ENCODE results near the gene HCK. TPM values are rescaled to one million over a fixed set of nuclear protein-coding genes. Genes with fewer than 3 reads are reported as not detected.

HCK gene
- polyA plus RNA-seq, 3 donors, result 2.2 to 3.3 (median 2.6) TPM

- DNase-seq (ENCODE audit: low read depth in 3 of 3, low spot score in 2 of 3), result no peak
Observed at GRCh38 chr20:32123088-32123487, 71.0 kb downstream of the HCK start.

GRCh38 chr20:32124916-32125454, 72.9 kb downstream of the HCK start:
- no peak for DNase-seq (ENCODE audit: low read depth in 3 of 3, low spot score in 2 of 3)

GRCh38 chr20:32125506-32125905, 73.5 kb downstream of the HCK start:
- DNase-seq (ENCODE audit: low read depth in 3 of 3, low spot score in 2 of 3), result peak in 1 of 3 donors; percentile 21

GRCh38 chr20:32126919-32127318, 74.9 kb downstream of the HCK start:
- DNase-seq (ENCODE audit: low read depth in 3 of 3, low spot score in 2 of 3), result no peak

- DNase-seq (ENCODE audit: low read depth in 3 of 3, low spot score in 2 of 3), result no peak
Observed at GRCh38 chr20:32127347-32127746, 75.3 kb downstream of the HCK start.

- DNase-seq (ENCODE audit: low read depth in 3 of 3, low spot score in 2 of 3), result no peak
Observed at GRCh38 chr20:32128167-32128566, 76.1 kb downstream of the HCK start.

- no peak for DNase-seq (ENCODE audit: low read depth in 3 of 3, low spot score in 2 of 3)
Observed at GRCh38 chr20:32129863-32130262, 77.8 kb downstream of the HCK start.

GRCh38 chr20:32130352-32130751, 78.3 kb downstream of the HCK start:
- no peak for DNase-seq (ENCODE audit: low read depth in 3 of 3, low spot score in 2 of 3)

- no peak for DNase-seq (ENCODE audit: low read depth in 3 of 3, low spot score in 2 of 3)
Observed at GRCh38 chr20:32130965-32131364, 78.9 kb downstream of the HCK start.

- DNase-seq (ENCODE audit: low read depth in 3 of 3, low spot score in 2 of 3), result no peak
Observed at GRCh38 chr20:32132911-32133549, 81.0 kb downstream of the HCK start.

- DNase-seq (ENCODE audit: low read depth in 3 of 3, low spot score in 2 of 3), result no peak
Observed at GRCh38 chr20:32134026-32134425, 82.0 kb downstream of the HCK start.

- DNase-seq (ENCODE audit: low read depth in 3 of 3, low spot score in 2 of 3), result no peak
Observed at GRCh38 chr20:32135983-32136515, 84.0 kb downstream of the HCK start.

- DNase-seq (ENCODE audit: low read depth in 3 of 3, low spot score in 2 of 3), result no peak
Observed at GRCh38 chr20:32138921-32139320, 86.9 kb downstream of the HCK start.

- DNase-seq (ENCODE audit: low read depth in 3 of 3, low spot score in 2 of 3), result no peak
Observed at GRCh38 chr20:32139947-32140346, 87.9 kb downstream of the HCK start.

- no peak for DNase-seq (ENCODE audit: low read depth in 3 of 3, low spot score in 2 of 3)
Observed at GRCh38 chr20:32140603-32141002, 88.6 kb downstream of the HCK start.

GRCh38 chr20:32141465-32141980, 89.5 kb downstream of the HCK start:
- no peak for DNase-seq (ENCODE audit: low read depth in 3 of 3, low spot score in 2 of 3)

- no peak for DNase-seq (ENCODE audit: low read depth in 3 of 3, low spot score in 2 of 3)
Observed at GRCh38 chr20:32142088-32142487, 90.0 kb downstream of the HCK start.

GRCh38 chr20:32142991-32143390, 90.9 kb downstream of the HCK start:
- DNase-seq (ENCODE audit: low read depth in 3 of 3, low spot score in 2 of 3), result no peak

GRCh38 chr20:32144898-32145662, 93.0 kb downstream of the HCK start:
- DNase-seq (ENCODE audit: low read depth in 3 of 3, low spot score in 2 of 3), result no peak

GRCh38 chr20:32149566-32150170, 97.6 kb downstream of the HCK start:
- no peak for DNase-seq (ENCODE audit: low read depth in 3 of 3, low spot score in 2 of 3)

- no peak for DNase-seq (ENCODE audit: low read depth in 3 of 3, low spot score in 2 of 3)
Observed at GRCh38 chr20:32150291-32150848, 98.3 kb downstream of the HCK start.

All from right renal cortex interstitium (tissue), 3 donors.